Motor neuron (in vitro differentiated cells): ENCODE data around the gene AFG3L2. TPM values are rescaled to one million over a fixed set of nuclear protein-coding genes. Genes with fewer than 3 reads are reported as not detected.

ENCODE experiments used
- ATAC-seq, 8 experiments: fragments of 200-7000 bp; cut with Tn5 transposase; replicated peaks in 6 of 8; 2 replicates each; pipeline ENCODE4 v1.8.0; 2021; ENCODE audit warnings: mild to moderate bottlenecking in 8 of 8, moderate library complexity in 8 of 8
- H3K27ac ChIP-seq, 2 donors: fragments of 250-450 bp; sonication (Bioruptor Pico); 2 replicates each; pipeline ENCODE4 v1.9.0; 2021; ENCODE audit warnings: antibody characterized with exemption in 2 of 2, mild to moderate bottlenecking in 2 of 2, moderate library complexity in 1 of 2
- H3K4me1 ChIP-seq, 2 donors: fragments of 250-450 bp; sonication (Bioruptor Pico); replicated peaks in 1 of 2; 2 replicates each; pipeline ENCODE4 v1.6.1; 2021; ENCODE audit warnings: antibody characterized with exemption in 2 of 2, mild to moderate bottlenecking in 2 of 2, moderate library complexity in 1 of 2
- H3K4me3 ChIP-seq, 5 donors: fragments of 250-450 bp; sonication (Bioruptor Pico); 2 replicates each; pipeline ENCODE4 v1.9.0; 2021; ENCODE audit warnings: antibody characterized with exemption in 5 of 5, mild to moderate bottlenecking in 5 of 5, moderate library complexity in 4 of 5
- whole genome bisulfite sequencing, 10 experiments: fragments of 450-650 bp; shearing (Covaris generic); methylation state at CpG; one replicate each; pipeline ENCODE4 v1.0.0; 2022; 5-methylcytosine and 5-hydroxymethylcytosine counted together
- in situ Hi-C, 9 experiments: fragments of 400-800 bp; cut with MboI; loops; one replicate each; pipeline ENCODE4 v1.15.0; 2021; ENCODE audit warnings: low sequenced_read_pairs in 9 of 9, low pct_unique_long_range_greater_than_20kb in 2 of 9; ENCODE audit not compliant: unreplicated experiment in 9 of 9
- total RNA-seq, 8 experiments: library from RNA; unstranded; fragments of 300-600 nt; gene quantifications; 2 replicates each; pipeline versions ENCODE4 v1.2.3 to v1.2.4, GENCODE V29; 2022

AFG3L2 gene
- total RNA-seq, 8 experiments from 2014 or later: 27.1 to 83.7 (median 40.9) TPM

GRCh38 chr18:12373116-12373770, 3.8 kb downstream of the AFG3L2 start:
- Histone ChIP-seq H3K4me1 (peaks cover 6 to 15% of the 10 kb centered on the region in 2 donors), H3K4me3 (no peak overlapping the region), H3K27ac (no peak overlapping the region)
- in situ Hi-C loops: no loop called here
- 73 to 100% (median 98%) methylated on average over 1 to 4 of the region's 4 CpGs; no CpG with 5 or more reads in 2 of the 10 experiments for WGBS, 10 experiments
- ATAC-seq: no peak

GRCh38 chr18:12372406-12372805, 4.6 kb downstream of the AFG3L2 start:
- no peak overlapping the region for H3K4me3 ChIP-seq
- 44 to 90% (median 78%) methylated on average over 1 to 3 of the region's 3 CpGs; no CpG with 5 or more reads in 1 of the 10 experiments for WGBS, 10 experiments
- in situ Hi-C loops: no loop called here
- ATAC-seq: no peak
- H3K4me1 ChIP-seq: peaks cover 6 to 15% of the 10 kb centered on the region in 2 donors
- H3K27ac ChIP-seq: no peak overlapping the region

- no peak for ATAC-seq
- 50 to 100% (median 88%) methylated on average over 1 to 2 of the region's 2 CpGs; no CpG with 5 or more reads in 1 of the 10 experiments for WGBS, 10 experiments
- in situ Hi-C loops: no loop called here
- Histone ChIP-seq H3K27ac (no peak overlapping the region), H3K4me3 (no peak overlapping the region), H3K4me1 (peaks cover 6 to 15% of the 10 kb centered on the region in 2 donors)
Measured at GRCh38 chr18:12371590-12371989, 5.4 kb downstream of the AFG3L2 start.

- WGBS, 10 experiments: 92 to 100% (median 100%) methylated on average over 1 to 4 of the region's 7 CpGs; no CpG with 5 or more reads in 5 of the 10 experiments
Measured at GRCh38 chr18:12369211-12369610, 7.8 kb downstream of the AFG3L2 start.

GRCh38 chr18:12366784-12367183, 10.2 kb downstream of the AFG3L2 start:
- 79 to 100% (median 90%) methylated on average over 2 to 4 of the region's 5 CpGs; no CpG with 5 or more reads in 1 of the 10 experiments for WGBS, 10 experiments
- no peak overlapping the region for H3K4me3 ChIP-seq
- in situ Hi-C loops: no loop called here
- ATAC-seq: no peak
- H3K4me1 ChIP-seq: no peaks in the 10 kb centered on the region
- H3K27ac ChIP-seq: no peak overlapping the region

More at GRCh38 chr18:12369211-12369610, 7.8 kb downstream of the AFG3L2 start:
- in situ Hi-C loops: no loop called here
- Histone ChIP-seq H3K4me3 (no peak overlapping the region), H3K4me1 (no peaks in the 10 kb centered on the region), H3K27ac (no peak overlapping the region)
- no peak for ATAC-seq

- Histone ChIP-seq H3K27ac (no peak overlapping the region), H3K4me1 (no peaks in the 10 kb centered on the region), H3K4me3 (no peak overlapping the region)
- no peak for ATAC-seq
- in situ Hi-C loops: no loop called here
- 75 to 100% (median 96%) methylated on average over 1 to 5 of the region's 8 CpGs; no CpG with 5 or more reads in 3 of the 10 experiments for WGBS, 10 experiments
Measured at GRCh38 chr18:12366379-12366778, 10.6 kb downstream of the AFG3L2 start.

GRCh38 chr18:12362473-12363174, 14.4 kb downstream of the AFG3L2 start:
- WGBS, 10 experiments: 60 to 96% (median 93%) methylated on average over 1 to 10 of the region's 11 CpGs; no CpG with 5 or more reads in 1 of the 10 experiments
- no peaks in the 10 kb centered on the region for H3K4me1 ChIP-seq
- no peak for ATAC-seq
- no peak overlapping the region for H3K27ac ChIP-seq
- no peak overlapping the region for H3K4me3 ChIP-seq
- in situ Hi-C loops: no loop called here

GRCh38 chr18:12361770-12362378, 15.2 kb downstream of the AFG3L2 start:
- no peak overlapping the region for H3K27ac ChIP-seq
- in situ Hi-C loops: no loop called here
- no peak overlapping the region for H3K4me3 ChIP-seq
- peak in 1 of 8 experiments; percentile 21 for ATAC-seq
- no peaks in the 10 kb centered on the region for H3K4me1 ChIP-seq
- WGBS, 10 experiments: 45 to 100% (median 88%) methylated on average over 1 to 3 of the region's 3 CpGs; no CpG with 5 or more reads in 2 of the 10 experiments

- 60 to 100% (median 94%) methylated on average over 2 to 5 of the region's 5 CpGs; no CpG with 5 or more reads in 2 of the 10 experiments for WGBS, 10 experiments
- in situ Hi-C loops: no loop called here
- Histone ChIP-seq H3K4me3 (no peak overlapping the region), H3K27ac (no peak overlapping the region), H3K4me1 (no peaks in the 10 kb centered on the region)
- peak in 1 of 8 experiments; percentile 31 for ATAC-seq
Measured at GRCh38 chr18:12359515-12359927, 17.5 kb downstream of the AFG3L2 start.

- Histone ChIP-seq H3K4me1 (no peaks in the 10 kb centered on the region), H3K4me3 (no peak overlapping the region), H3K27ac (no peak overlapping the region)
- in situ Hi-C loops: no loop called here
- no peak for ATAC-seq
- 83 to 100% (median 97%) methylated on average over 4 to 5 of the region's 5 CpGs; no CpG with 5 or more reads in 5 of the 10 experiments for WGBS, 10 experiments
Measured at GRCh38 chr18:12352188-12352587, 24.8 kb downstream of the AFG3L2 start.

- Histone ChIP-seq H3K4me3 (no peak overlapping the region), H3K27ac (no peak overlapping the region), H3K4me1 (no peaks in the 10 kb centered on the region)
- ATAC-seq: no peak
- in situ Hi-C loops: no loop called here
- 67 to 100% (median 91%) methylated on average over 1 to 2 of the region's 4 CpGs; no CpG with 5 or more reads in 4 of the 10 experiments for WGBS, 10 experiments
Measured at GRCh38 chr18:12347895-12348294, 29.1 kb downstream of the AFG3L2 start.

GRCh38 chr18:12346240-12346565, 30.8 kb downstream of the AFG3L2 start:
- no peak for ATAC-seq
- WGBS, 10 experiments: 80 to 100% (median 92%) methylated on average over 1 to 5 of the region's 7 CpGs; no CpG with 5 or more reads in 7 of the 10 experiments
- in situ Hi-C loops: no loop called here
- Histone ChIP-seq H3K4me3 (no peak overlapping the region), H3K4me1 (no peaks in the 10 kb centered on the region), H3K27ac (no peak overlapping the region)
